NT2/D1 (cell line): ENCODE measurements around the gene LDHB.

Experiments used
- SUZ12 ChIP-seq: IDR thresholded peaks from 2 replicates; pipeline ENCODE4 v1.6.1; 2011; ENCODE audit not compliant: insufficient read length, insufficient read depth; ENCODE audit errors: extremely low read depth
- YY1 ChIP-seq: IDR thresholded peaks from 2 replicates; pipeline ENCODE4 v1.6.1; 2011; ENCODE audit not compliant: insufficient read length, insufficient read depth

- TF ChIP-seq YY1: no peak
- TF ChIP-seq SUZ12: no peak
These were observed 47.2 kb upstream of the LDHB start for GRCh38 chr12:21704847-21705246.
